OCI-LY1 (cell line): ENCODE measurements around the gene KCNMB1.

ENCODE experiments used
- CTCF ChIP-seq: fragments of 200-600 bp; sonication (generic), shearing (Covaris generic); IDR thresholded peaks from 2 replicates; pipeline ENCODE4 v1.5.1; 2017; ENCODE audit warnings: mild to moderate bottlenecking, antibody characterized with exemption, low read length, moderate library complexity, mixed read lengths
- EZH2 ChIP-seq: fragments of 200-600 bp; sonication (generic), shearing (Covaris generic); IDR thresholded peaks from 2 replicates; pipeline ENCODE4 v1.8.0; 2017; ENCODE audit warnings: borderline replicate concordance, mixed run types, mild to moderate bottlenecking, antibody characterized with exemption, low read length, moderate library complexity, mixed read lengths

GRCh38 chr5:170353961-170354360 lies 35.2 kb downstream of the KCNMB1 start:
- no peak for TF ChIP-seq EZH2
- TF ChIP-seq CTCF = no peak
